Activated CD4-positive, alpha-beta T cell treated with anti-CD3 and anti-CD28 coated beads, Interleukin-2, amount 50 U/mL, for 24 hours (primary cell): Measurements from ENCODE around the gene TIMELESS.
"Not testable (repeated sequence)": the region's sequence is repeated elsewhere in the genome, so short reads cannot be mapped to it uniquely, and the experiment has no call there.

ENCODE experiments used
- DNase-seq, 2 donors: peaks; one replicate each; pipeline ENCODE4 v3.0.0-alpha.2; 2020; ENCODE audit warnings: low read depth in 1 of 2, low spot score in 1 of 2

The TIMELESS gene

DNA sequence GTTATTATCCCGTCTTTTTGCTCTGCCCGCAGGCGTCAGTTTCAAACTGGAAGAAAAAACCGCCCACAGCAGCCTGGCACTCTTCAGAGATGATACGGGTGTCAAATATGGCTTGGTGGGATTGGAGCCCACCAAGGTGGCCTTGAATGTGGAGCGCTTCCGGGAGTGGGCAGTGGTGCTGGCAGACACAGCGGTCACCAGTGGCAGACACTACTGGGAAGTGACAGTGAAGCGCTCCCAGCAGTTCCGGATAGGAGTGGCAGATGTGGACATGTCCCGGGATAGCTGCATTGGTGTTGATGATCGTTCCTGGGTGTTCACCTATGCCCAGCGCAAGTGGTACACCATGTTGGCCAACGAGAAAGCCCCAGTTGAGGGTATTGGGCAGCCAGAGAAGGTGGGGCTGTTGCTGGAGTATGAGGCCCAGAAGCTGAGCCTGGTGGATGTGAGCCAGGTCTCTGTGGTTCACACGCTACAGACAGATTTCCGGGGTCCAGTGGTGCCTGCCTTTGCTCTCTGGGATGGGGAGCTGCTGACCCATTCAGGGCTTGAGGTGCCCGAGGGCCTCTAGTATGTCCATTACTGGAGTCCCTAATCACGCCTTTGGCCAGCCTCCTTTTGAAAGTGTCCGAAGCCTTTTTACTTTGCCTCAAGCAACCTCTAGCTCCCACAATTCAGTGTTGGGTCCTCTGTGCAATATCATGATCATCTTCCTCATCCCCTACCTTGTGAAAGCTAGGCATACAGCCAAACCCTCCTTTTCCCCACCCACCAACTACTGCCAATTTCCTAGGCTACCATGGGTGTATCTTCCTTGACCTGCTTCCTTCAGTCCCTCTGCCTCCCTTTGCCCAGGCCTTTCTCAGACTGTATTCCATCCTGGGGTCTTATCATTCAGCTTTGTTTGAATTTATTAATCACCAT lies 20.0 kb upstream of the TIMELESS start:
- no peak for DNase-seq

DNA sequence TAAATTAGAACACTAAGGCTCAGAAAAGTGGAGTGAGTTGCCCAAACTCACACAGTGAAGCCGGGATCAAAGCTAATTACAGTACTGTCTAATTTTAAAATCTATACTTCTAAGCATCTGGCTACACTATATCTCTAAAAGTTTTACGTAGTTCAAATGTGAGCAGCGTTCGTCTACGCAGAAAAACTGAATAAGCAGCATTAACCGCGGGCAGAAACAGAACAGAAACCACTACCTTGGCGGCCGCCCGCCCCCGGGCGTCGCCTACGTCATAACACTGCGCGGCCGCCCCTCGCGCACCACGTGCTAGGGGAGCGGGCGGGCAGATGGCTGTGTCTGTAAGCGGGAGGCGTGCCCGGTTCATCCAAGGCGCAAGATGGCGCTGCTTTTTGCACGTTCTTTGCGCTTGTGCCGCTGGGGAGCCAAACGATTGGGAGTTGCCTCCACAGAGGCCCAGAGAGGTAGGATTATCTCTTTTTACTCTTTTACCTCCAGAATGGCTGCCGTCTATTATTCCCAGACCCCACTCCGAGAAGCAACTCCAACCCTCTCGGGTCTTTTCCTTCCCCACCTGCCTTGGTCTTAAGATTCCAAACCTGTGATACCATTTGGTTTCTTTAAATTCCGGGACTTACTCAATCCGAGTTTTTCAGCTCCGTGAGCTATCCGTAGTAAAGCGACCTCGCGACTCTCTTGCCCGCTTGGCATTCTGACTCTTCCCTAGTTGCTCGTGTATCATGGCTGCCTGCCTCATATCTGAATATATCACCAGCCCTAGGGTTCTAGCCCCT lies 19.2 kb upstream of the TIMELESS start, which contains the start of gene SPRYD4:
Gene SPRYD4 (plus strand): TSS at position 363 of the 791 bp plus-strand sequence. CDS start 14 bp downstream, at position 377.
- DNase-seq, result peak; percentile 89 to 93

DNA sequence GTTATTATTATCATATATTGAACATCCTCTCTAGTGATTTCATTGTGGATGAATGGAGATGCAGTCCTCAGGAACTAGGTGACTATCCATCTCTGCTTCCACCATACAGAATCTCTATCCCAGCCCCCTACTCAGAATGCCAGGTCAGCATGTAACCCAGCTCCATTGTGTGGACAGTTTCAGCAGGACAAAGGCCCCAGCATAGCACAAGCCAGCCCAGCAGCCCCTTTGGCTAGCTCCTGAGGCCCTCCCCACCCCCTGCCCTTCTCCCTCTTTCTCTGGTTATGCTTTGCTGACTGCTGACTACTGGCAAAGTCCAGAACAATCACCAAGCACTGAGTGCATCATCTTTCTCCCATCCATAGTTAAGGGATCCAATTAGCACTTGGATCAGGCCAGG lies 13.3 kb upstream of the TIMELESS start:
- DNase-seq, result no peak

DNA sequence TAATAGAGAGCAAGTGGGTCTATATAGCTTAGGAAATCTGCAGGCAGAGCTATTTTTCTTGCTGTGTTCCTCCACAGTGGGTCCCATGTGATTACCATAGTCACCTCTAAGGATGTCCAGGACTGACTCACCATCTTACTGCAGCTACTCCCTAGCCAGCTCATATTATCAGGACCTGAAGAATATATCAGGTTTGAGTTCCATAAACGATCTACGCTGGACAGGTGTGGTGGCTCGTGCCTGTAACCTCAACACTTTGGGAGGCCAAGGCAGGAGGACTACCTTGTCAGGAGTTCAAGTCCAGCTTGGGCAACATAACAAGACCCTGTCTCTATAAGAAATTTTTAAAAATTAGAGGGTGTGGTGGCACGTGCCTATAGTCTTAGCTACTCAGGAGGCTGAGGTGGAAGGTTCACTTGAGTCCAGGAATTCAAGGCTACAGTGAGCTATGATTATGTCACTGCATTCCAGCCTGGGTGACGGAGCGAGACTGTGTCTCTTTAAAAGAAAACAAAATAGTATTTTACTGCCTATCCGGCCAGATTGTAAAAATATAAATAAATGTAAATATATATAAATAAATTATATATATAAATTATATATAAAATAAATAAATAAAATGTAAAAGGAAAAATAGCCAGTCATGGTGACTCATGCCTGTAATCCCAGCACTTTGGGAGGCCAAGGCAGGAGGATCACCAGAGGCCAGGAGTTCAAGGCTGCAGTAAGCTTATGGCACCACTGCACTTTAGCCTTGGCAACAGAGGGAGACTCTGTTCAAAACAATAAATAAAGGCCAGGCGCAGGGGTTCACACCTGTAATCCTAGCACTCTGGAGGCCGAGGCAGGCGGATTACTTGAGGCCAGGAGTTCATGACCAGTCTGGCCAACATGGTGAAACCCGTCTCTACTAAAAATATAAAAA lies 12.3 kb upstream of the TIMELESS start:
- DNase-seq, result no peak

DNA sequence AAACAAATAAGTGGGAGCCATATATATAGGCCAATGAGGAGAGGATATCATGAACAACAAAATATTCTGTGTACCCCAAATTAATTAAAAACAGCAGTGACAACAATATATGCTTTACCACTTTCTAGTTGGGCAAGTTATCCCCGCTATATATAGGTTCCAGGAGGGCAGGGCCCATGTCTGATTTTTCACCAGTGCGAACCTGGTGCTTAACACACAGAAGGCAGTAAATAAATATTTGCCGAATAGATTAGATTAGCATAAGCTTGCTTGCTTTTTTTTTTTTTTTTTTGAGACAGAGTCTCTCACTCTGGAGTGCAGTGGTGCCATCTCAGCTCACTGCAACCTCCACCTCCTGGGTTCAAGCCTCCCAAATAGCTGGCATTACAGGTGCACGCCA lies 8.6 kb upstream of the TIMELESS start:
- DNase-seq, result no peak

DNA sequence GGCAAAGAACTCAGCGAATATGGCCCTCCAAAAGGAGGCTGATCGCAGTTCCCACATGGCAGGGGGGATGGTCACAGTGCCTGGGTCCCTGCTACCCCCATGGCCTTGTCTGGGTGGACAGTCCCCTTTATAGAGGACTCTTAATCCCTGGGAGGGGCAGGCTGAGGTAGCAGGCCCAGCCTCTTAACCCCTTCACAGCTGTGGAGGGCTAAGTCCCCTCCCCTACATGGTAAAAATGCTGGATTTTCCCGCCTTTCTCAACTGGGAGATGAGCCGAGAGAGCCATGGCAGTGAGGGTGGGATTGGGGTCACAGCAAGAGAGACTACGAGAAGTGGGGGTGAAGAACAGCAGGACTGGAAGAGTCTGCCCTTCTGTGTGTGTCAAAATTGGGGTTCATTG lies 5.3 kb upstream of the TIMELESS start, which contains the start of gene MIP:
Gene MIP (minus strand): TSS at position 101 of the 400 bp plus-strand sequence. CDS start 44 bp downstream, at position 57.
- no peak for DNase-seq

DNA sequence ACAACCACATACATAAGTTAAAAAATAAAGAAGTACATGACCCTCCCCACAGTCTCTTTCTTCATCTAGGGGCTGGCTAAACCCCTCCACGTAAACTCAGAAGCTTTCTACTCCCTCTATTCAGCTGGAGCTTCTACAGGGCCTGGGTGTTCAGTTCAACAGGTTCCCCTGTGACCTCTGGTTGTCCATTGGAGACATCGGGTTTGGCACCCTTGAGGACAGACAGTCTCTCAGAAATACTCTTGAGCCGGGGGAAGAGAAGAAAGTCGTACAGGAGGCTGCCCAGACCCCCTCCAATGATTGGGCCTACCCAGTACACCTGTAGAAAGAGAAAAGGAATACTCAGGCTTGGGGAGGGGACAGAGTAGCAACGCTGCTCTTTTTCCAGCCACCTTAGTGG lies 1.9 kb upstream of the TIMELESS start:
- no peak for DNase-seq

DNA sequence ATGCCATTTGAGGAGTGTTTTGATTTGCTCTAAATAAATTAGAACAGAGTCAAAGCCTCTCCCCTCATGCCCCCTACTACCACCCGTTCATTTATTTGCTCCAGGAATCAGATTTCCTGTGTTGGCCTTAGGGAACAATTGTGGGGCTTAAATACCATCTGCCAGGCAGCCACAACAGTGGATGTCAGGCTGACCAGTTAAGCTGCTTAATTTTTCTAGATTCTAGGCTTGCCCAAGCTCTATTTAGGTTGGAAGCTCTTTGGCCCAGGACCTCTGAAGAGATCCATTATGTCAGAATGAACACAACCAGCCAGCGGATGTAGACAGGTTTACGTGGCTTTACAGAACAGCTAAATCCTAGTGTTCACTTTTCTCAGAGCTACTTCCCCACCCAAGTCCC lies 1.0 kb upstream of the TIMELESS start:
- DNase-seq, result no peak

DNA sequence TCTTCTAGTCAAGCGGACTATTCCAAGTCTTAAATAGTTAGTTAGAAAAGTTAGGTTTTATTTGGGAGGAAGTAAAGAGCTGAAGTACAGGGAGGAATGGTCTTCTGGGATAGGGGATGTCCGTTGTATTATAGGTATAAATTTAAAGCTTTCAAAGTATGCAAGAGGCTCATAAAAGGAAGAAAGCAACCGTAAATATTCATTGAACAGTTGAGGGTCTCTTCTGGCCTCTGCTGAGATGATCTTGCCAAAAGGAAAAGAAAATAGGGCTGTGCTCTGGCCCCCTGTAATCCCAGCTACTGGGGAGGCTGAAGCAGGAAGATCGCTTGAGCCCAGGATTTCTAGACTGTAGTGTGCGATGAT lies 377 bp upstream of the TIMELESS start:
- DNase-seq, result no peak

DNA sequence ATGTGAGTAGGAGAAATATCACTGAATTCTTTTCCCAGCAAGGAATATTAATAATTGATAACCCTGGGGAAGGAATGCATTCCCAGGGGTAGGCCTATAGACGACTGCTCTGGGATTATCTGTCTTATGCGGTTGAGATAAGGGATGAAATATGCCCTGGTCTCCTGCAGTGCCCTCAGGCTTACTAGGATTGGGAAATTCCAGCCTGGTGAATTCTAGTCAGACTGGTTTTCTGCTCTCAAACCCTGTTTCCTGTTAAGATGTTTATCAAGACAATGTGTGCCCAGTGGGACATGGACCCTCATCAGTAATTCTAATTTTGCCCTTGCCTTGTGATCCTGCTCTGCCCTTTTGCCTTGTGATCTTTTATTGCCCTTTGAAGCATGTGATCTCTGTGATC lies 6.0 kb downstream of the TIMELESS start:
- not testable (repeated sequence) for DNase-seq

DNA sequence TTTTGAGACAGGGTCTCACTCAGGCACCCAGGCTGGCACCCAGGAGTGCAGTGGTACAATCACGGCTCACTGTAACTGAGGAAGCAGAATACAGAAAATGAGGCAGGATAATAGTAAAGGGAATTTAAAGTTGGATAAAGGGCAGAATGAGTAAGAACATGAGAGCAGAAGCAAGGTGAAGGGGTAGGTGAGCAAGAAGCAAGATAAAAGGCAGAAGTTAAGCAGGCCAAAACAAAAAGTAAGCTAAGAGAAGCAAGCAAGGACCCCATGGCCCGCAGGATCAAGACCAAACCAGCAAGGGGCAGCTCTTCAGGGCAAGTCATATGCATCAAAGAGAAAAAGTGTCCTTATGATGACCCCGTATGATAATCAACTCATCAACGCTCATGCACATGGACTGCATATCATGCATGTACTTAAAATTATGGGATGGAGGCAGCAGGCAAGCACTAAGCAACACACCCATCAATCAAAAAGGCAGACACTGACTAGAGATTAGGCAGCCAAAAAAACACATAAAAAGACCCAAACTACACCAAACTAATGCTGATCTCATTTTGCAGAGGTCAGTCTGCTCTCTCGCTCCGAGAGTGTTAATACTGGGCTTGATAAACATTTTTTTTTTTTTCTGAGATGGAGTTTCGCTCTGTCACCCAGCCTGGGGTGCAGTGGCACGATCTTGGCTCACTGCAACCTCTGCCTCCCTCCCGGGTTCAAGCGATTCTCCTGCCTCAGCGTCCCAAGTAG lies 11.6 kb downstream of the TIMELESS start:
- no peak for DNase-seq

DNA sequence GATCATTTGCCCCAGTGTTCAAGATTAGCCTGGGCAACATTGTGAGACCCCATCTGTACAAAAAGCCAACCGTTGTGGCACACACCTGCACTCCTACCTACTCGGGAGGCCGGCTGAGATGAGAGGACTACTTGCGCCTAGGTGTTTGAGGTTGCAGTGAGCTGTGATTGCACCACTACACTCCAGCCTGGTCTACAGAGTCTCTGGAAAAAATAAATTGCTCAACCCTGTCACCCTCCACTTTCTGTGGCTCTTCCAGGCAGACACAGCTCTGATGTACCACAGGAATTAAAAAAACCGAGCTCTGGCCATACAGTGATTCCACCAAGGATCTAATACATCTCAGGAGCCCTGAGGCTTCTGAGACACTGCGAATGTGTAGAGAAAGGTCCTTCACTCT lies 14.4 kb downstream of the TIMELESS start:
- no peak for DNase-seq

DNA sequence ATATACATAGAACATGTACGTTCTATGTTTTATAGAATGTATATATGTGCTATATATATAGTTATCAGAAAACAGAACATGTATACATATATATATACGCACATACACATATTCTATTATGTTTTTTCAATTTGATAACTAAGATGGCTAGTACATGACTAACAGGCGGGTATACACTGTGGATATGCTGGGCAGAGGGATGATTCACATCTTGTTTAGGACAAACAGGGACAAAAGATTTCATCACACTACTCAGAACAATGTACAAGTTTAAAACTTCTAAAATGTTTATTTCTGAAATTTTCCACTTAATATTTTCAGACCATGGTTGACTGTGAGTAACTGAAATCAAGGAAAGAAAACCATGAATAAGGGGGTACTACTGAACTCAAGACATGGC lies 17.4 kb downstream of the TIMELESS start:
- DNase-seq, result no peak

DNA sequence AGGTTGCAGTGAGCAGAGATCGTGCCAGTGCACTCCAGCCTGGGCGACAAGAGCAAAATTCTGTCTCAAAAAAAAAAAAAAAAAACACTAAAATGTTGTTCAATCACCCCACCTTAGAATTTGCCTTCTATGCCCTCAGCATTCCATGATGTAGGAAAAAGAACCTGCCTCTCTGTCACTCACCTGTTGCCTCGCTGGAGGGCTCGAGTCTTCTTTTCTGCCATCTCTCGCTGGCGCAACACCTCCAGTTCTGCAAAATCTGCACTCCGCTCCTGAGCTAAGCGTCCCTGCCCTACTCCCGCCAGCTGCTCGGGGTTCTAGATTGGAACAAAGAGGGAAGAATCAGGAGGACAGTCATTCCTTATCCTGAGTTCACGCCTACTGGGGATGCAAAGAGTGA lies 17.9 kb downstream of the TIMELESS start:
- no peak for DNase-seq

DNA sequence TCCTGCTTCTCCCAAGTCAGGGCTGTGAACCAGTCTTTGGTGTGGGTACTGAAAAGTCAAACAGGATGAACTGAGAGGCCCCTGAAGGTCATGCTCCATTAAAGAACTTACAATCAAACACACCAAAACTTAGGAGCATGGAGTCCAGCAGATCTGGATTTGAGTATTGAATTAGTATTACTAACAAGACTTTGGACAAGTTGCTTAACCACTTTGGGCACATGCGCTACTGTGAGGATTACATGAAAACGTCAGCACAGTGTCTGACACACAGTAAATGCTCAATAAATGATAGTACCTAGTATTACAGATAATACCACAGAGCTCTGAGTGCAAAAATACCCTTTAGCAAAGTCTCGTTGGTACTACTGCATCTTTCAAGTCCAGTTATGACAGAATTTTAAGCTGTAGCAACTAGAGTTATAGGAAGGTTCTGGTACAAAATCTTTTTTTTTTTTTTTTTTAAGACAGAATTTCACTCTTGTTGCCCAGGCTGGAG lies 23.2 kb downstream of the TIMELESS start:
- no peak for DNase-seq

DNA sequence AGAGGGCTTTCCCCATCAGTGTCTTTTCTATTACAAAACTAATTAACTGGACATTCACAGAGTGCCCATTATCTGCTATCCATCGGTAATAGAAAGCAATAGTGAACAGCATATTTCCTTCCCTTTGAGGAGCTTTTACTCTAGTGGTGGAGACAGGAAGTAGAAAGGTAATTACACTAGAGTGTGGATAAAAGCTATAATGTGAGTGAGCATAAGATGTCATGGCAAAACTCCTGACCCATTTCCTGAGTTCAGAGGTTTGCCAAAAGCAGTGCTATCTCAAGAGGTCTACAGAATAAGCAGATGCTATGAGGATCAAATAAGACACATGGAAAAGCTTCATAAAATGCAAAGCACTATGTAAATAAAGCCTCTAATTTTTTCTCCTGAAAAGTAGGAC lies 24.0 kb downstream of the TIMELESS start:
- no peak for DNase-seq

DNA sequence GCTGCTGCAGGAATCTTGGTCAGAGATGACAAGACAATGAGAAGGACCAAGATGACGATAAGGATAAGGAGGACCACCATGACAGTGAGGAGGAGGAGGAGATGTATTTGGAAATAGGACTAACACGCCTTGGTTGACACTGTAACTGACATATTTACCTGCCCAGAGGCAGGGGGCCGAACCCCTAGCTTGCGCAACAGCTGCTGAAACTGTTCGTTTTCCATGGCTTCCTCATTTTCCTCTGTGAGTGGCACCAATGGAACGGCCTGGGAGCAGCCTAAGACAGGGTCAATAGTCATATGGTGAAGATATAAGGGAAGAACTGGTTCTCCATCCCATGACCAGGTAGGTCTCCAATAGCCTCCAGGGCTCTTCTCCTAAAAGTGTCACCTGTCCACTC lies 28.8 kb downstream of the TIMELESS start:
- DNase-seq, result no peak

DNA sequence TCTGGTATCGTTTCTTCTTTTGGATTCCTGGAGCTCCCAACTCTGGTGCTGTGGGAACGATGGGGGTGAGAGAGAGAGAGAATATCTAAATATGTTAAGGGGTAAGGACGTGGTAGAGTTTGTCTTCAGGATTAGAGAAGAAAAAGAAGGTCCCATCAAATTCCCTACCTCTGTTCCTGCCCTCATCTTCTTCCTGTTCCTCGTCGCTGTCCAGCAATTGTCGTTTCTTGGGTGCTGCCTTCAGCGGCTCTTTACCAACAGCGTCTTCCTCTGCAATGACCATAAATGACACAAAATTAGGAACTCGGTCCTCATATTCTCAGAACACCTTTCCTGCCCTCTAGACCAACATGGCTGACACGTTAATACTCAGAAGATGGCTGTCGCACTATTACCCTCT lies 31.5 kb downstream of the TIMELESS start:
- no peak for DNase-seq

DNA sequence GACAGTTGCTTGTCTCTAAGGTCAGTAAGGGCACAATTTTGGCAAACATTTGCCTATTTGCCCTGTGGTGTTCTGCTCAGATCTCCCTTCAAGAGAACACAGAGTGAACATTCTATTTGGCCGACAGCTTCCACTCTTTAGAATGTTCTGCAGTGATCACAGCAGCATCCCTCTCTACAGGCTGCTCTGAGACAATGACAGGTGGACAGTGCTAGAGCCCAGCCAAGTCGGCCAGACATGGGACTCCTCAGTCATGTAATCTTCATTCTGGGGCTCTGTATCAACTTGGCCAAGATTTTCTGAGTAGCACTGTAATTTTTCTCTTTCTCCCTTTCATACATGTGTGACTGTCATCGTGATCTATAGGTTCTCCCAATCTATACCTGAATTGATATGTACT lies 34.8 kb downstream of the TIMELESS start:
- no peak for DNase-seq

DNA sequence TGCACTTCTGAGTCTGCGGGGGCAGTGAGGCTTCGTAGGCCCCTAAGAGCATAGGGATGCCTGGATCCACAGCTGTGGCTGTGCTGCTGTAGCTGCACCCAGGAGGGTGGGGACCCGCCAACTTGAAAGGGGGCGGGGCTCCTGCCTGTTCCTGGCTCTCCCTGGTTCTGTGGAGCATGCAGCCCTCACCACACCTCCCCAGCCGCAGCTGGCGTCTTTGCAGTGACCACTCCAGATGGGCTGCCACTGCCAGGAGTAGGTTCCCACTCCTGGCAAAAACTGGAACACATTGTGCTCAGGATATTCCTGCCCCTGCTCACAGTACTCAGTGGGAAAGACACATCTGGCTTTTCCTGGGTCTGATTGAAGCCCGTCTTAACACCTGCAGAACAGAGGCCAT lies 35.8 kb downstream of the TIMELESS start:
- DNase-seq, result no peak
